GM06990 (cell line): ENCODE data around the gene DMXL1.

Source experiments
- DNase-seq: peaks from one replicate; pipeline ENCODE4 v3.0.0-alpha.2; 2011; ENCODE audit not compliant: insufficient read length; ENCODE audit errors: extremely low read depth
- H3K27me3 ChIP-seq: replicated peaks from 2 replicates; pipeline ENCODE4 v1.6.0; 2011; ENCODE audit warnings: low read length; ENCODE audit not compliant: control insufficient read depth, insufficient read depth
- H3K36me3 ChIP-seq: 2 replicates; pipeline ENCODE4 v1.5.1; 2011; ENCODE audit warnings: low read length; ENCODE audit not compliant: control insufficient read depth, insufficient read depth
- H3K4me3 ChIP-seq: replicated peaks from 2 replicates; pipeline ENCODE4 v1.5.1; 2011; ENCODE audit warnings: low read depth, mild to moderate bottlenecking, control low read depth, low read length
- TF ChIP-seq, protein P1 (sequence below): IDR thresholded peaks from 2 replicates; pipeline ENCODE4 v1.5.1; 2011; ENCODE audit warnings: low read length, control low read depth, mild to moderate bottlenecking, inconsistent platforms; ENCODE audit not compliant: insufficient read depth, poor library complexity, severe bottlenecking

DMXL1 gene

DNA sequence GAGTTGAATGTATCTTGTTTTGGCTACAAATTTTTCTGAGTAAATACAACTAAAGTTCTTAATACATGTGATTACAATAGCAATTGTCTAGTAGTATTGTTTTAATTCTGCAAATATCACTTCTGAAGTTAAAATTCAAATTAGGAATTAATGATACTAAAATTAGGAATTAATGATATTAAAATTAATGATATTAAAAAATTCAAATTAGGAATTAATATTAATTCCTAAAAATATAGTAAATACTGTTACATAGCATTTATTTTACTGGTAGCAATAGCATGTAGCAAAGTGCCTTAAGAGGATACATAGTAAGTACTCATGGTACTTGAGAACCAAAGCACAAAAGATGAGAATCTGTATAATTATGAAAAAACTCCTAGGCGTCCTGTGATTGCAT lies 136.2 kb downstream of the DMXL1 start:
- no peak for DNase-seq

DNA sequence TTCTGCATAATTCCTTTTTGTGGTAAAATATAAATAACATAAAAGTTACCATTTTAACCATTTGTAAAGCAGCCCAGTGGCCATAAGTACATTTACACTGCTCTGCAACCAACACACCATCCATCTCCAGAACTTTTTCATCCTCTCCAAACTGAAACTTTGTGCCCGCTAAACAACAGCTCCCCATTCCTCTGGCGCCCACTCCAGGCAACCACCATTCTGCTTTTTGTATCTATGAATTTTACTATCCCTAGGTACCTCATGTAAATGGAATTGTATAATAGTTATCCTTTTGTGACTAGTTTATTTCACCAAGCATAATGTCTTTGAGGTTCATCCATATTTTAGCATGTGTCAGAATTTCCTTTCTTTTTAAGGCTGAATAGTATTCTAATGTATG lies 141.1 kb downstream of the DMXL1 start:
- no peaks in the 10 kb centered on the region for H3K27me3 ChIP-seq
- no peak overlapping the region for H3K4me3 ChIP-seq
- TF ChIP-seq, protein P1, sequence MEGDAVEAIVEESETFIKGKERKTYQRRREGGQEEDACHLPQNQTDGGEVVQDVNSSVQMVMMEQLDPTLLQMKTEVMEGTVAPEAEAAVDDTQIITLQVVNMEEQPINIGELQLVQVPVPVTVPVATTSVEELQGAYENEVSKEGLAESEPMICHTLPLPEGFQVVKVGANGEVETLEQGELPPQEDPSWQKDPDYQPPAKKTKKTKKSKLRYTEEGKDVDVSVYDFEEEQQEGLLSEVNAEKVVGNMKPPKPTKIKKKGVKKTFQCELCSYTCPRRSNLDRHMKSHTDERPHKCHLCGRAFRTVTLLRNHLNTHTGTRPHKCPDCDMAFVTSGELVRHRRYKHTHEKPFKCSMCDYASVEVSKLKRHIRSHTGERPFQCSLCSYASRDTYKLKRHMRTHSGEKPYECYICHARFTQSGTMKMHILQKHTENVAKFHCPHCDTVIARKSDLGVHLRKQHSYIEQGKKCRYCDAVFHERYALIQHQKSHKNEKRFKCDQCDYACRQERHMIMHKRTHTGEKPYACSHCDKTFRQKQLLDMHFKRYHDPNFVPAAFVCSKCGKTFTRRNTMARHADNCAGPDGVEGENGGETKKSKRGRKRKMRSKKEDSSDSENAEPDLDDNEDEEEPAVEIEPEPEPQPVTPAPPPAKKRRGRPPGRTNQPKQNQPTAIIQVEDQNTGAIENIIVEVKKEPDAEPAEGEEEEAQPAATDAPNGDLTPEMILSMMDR: no peak
- H3K36me3 ChIP-seq: no peaks in the 10 kb centered on the region; the same call in 1 of the 2 replicates
- no peak for DNase-seq

More for the DNA sequence above, 136.2 kb downstream of the DMXL1 start:
- TF ChIP-seq, protein P1: no peak
- Histone ChIP-seq H3K36me3 (no peaks in the 10 kb centered on the region; the same call in none of the 2 replicates), H3K4me3 (no peak overlapping the region), H3K27me3 (no peaks in the 10 kb centered on the region)

DNA sequence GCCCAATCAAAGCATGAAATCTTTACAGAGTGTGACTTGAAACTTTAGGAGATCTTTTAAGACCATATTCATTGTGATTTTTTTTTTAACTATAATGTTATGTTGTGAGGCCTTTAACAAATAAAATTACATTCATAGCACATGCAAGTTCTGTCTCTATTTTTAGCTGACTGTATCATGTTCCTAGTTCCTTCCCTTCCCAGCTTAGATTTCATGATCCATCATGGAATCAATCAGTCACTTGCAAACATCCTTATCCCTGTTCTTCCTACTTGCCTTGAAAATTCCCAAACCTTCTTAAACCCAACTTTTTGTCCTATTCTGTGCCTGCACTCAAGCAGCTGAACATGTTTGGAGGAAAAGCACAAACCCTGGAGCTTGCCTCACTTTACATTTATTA lies 141.8 kb downstream of the DMXL1 start:
- DNase-seq: no peak
- no peak overlapping the region for H3K4me3 ChIP-seq
- no peaks in the 10 kb centered on the region; the same call in 1 of the 2 replicates for H3K36me3 ChIP-seq
- no peaks in the 10 kb centered on the region for H3K27me3 ChIP-seq
- TF ChIP-seq, protein P1: no peak

DNA sequence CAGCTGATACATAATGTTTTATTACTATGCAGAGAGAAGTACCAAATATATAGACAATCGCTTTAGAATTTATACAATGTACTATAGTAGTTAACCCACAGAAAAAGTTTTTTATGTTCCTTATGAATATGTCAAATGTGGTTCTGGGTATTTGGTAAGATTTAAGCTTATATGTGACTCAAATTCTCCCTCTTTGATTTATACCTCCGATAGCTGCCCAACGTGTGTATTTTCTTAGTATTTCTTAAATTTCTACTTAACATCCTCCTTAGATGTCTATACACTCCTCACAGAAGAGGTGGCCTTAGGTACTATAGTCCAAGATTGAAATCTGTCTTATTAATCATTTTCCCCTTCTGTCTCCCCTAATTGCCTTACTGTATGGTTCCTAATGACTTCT lies 146.3 kb downstream of the DMXL1 start:
- TF ChIP-seq, protein P1: no peak
- Histone ChIP-seq H3K36me3 (peaks cover 2% of the 10 kb centered on the region; the same call in 1 of the 2 replicates), H3K4me3 (no peak overlapping the region), H3K27me3 (no peaks in the 10 kb centered on the region)
- DNase-seq: no peak

DNA sequence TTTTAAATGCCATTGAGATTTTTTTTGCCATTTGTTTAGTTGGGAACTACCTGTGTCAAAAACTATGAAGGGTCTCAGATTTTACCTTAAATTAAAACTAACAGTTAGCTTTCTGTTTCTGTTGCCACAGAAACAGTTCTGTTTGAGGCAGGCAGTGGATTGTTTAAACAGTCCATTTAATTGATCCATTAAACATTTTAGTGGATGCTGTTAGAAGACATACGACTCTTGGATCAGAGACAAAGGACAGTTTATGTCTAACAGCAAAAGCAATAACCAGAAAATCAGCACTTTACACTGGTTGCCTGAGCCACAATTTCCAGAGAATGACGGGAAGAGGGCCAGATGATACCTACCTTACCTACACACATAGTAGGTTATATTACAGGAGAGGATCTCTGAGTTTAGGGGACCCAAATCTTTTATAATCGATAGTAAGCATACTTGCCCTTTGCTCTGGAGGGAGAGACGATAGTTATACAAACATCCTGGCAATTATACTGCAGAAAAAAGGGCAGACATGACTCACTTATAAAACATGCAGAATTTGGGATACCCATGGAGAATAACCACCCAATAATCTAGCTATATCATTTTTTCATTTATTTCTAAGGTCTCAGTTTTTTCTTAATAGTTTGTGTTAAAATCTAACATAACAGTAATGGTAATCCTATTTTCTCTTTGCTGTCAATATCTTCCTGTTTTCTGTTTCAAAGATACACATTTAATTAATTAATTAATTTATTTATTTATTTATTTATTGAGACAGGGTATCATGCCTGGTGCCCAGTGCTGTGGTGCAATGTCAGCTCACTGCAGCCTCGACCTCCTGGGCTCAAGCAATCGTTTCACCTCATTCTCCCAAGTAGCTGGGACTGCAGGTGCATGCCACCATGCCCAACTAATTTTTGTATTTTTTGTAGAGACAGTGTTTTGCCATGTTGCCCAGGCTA lies 148.2 kb downstream of the DMXL1 start:
- Histone ChIP-seq H3K27me3 (no peaks in the 10 kb centered on the region), H3K36me3 (peaks cover 2% of the 10 kb centered on the region; the same call in 1 of the 2 replicates), H3K4me3 (no peak overlapping the region)
- DNase-seq: no peak
- TF ChIP-seq, protein P1: no peak
